ENCODE data around the gene GLRX. TPM values are rescaled to one million over a fixed set of nuclear protein-coding genes. Genes with fewer than 3 reads are reported as not detected.
"Not testable (repeated sequence)": the region's sequence is repeated elsewhere in the genome, so short reads cannot be mapped to it uniquely, and the experiment has no call there.

GLRX gene
- polyA plus RNA-seq, 1 of the 3 experiments (the other 2 are of a cell fraction) = 40.0 TPM

DNA sequence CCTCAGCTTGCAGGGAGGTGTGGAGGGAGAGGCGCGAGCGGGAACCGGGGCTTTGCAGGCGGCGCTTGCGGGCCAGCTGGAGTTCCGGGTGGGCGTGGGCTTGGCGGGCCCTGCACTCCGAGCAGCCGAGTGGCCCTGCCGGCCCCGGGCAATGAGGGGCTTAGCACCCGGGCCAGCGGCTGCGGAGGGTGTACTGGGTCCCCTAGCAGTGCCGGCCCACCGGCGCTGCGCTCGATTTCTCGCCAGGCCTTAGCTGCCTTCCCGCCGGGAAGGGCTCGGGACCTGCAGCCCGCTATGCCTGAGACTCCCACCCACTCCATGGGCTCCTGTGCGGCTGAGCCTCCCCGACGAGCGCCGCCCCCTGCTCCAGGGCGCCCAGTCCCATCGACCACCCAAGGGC is 28.6 kb upstream of the GLRX start:
- H3K4me2 ChIP-seq; H3K27me3 ChIP-seq (ENCODE audit: insufficient read depth); H3K27ac ChIP-seq (ENCODE audit: low read depth in 2 of 2, low read length in 1 of 2); H4K20me1 ChIP-seq (ENCODE audit: insufficient read depth); H3F3A ChIP-seq (replicated peaks; ENCODE audit: insufficient read depth); H3K36me3 ChIP-seq (replicated peaks in 1 of 2; ENCODE audit: control insufficient read depth in 1 of 2, insufficient read depth in 2 of 2, low read length in 1 of 2); H3K9ac ChIP-seq; DNase-seq; H3K4me1 ChIP-seq (ENCODE audit: control insufficient read depth in 1 of 2, insufficient read depth in 2 of 2, low read depth in 1 of 2, low read length in 1 of 2); POLR2A ChIA-PET; H3K9me2 ChIP-seq; H3K9me3 ChIP-seq; H2AFZ ChIP-seq (ENCODE audit: low read depth); H3K4me3 ChIP-seq (ENCODE audit: low read depth in 2 of 2, low read length in 1 of 2); H3K79me2 ChIP-seq (ENCODE audit: insufficient read depth): not testable (repeated sequence)
- no CpG with 5 or more reads among the region's 34 CpGs for WGBS (ENCODE audit: low lambda C conversion rate)
- CTCF ChIA-PET = interaction anchor here (1.7 to 15.2 kb wide), 4 partner anchors 29 to 487 kb away, joined by 6 to 170 read pairs (median 93); partner anchors contain the start of genes GLRX and RFESD

DNA sequence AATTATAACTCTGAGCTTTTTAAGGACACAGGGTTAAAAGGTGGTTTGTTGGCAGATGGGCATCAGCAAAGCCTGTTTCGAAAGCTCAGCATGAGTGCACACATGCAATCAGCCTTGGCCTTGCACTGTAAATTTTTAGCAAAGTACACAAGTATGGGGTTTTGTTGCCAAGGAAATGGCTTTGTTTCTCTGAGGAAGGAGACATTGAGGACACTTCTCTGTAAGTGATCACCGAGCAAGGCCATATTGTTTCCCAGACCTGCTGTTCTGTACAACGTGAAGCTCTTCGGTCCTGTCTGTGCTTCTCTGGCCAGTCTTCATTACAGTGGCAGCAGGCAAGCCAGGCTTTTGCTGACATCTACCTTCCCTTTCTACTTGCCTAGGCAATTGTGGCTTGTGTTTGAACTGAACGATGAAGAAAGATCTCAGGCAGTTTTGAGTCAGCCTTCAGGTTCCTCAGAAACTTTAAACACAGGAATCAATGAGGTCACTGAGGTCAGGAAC is 27.9 kb upstream of the GLRX start:
- Histone ChIP-seq H3K79me2 (ENCODE audit: insufficient read depth) (no peaks in the 10 kb centered on the region), H3K9me2 (no peaks in the 10 kb centered on the region), H4K20me1 (ENCODE audit: insufficient read depth) (no peaks in the 10 kb centered on the region), H3K4me1 (ENCODE audit: control insufficient read depth in 1 of 2, insufficient read depth in 2 of 2, low read depth in 1 of 2, low read length in 1 of 2) (peaks cover 3 to 7% of the 10 kb centered on the region in 2 experiments; a peak in 1 of 4 replicates), H3K27me3 (ENCODE audit: insufficient read depth) (no peaks in the 10 kb centered on the region), H3K9me3 (no peaks in the 10 kb centered on the region), H3F3A (replicated peaks; ENCODE audit: insufficient read depth) (no peaks in the 10 kb centered on the region), H3K36me3 (replicated peaks in 1 of 2; ENCODE audit: control insufficient read depth in 1 of 2, insufficient read depth in 2 of 2, low read length in 1 of 2) (no peaks in the 10 kb centered on the region), H3K27ac (ENCODE audit: low read depth in 2 of 2, low read length in 1 of 2) (no peak overlapping the region), H3K4me3 (ENCODE audit: low read depth in 2 of 2, low read length in 1 of 2) (no peak overlapping the region), H3K9ac (no peak overlapping the region), H2AFZ (ENCODE audit: low read depth) (no peak overlapping the region), H3K4me2 (no peak overlapping the region)
- no peak for DNase-seq
- CTCF ChIA-PET = interaction anchor here (1.1 to 15.2 kb wide), 6 partner anchors 8 to 487 kb away, joined by 5 to 170 read pairs (median 28); partner anchors contain the start of genes GLRX and RFESD
- WGBS (ENCODE audit: low lambda C conversion rate) = 96% methylated on average over 5 of the region's 5 CpGs
- TF ChIP-seq, protein P1, sequence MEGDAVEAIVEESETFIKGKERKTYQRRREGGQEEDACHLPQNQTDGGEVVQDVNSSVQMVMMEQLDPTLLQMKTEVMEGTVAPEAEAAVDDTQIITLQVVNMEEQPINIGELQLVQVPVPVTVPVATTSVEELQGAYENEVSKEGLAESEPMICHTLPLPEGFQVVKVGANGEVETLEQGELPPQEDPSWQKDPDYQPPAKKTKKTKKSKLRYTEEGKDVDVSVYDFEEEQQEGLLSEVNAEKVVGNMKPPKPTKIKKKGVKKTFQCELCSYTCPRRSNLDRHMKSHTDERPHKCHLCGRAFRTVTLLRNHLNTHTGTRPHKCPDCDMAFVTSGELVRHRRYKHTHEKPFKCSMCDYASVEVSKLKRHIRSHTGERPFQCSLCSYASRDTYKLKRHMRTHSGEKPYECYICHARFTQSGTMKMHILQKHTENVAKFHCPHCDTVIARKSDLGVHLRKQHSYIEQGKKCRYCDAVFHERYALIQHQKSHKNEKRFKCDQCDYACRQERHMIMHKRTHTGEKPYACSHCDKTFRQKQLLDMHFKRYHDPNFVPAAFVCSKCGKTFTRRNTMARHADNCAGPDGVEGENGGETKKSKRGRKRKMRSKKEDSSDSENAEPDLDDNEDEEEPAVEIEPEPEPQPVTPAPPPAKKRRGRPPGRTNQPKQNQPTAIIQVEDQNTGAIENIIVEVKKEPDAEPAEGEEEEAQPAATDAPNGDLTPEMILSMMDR (IDR thresholded peaks at IDR 0.05) = no peak
- TF ChIP-seq GABPA (IDR thresholded peaks at IDR 0.05; ENCODE audit: low read depth) = no peak
- TF ChIP-seq NFIC (IDR thresholded peaks at IDR 0.05; ENCODE audit: borderline replicate concordance) = no peak
- TF ChIP-seq SMC3 (IDR thresholded peaks at IDR 0.05; ENCODE audit: low read depth, low read length) = no peak
- no peak for TF ChIP-seq JUND (IDR thresholded peaks at IDR 0.05)
- no peak for TF ChIP-seq EP300 (IDR thresholded peaks at IDR 0.05; ENCODE audit: borderline replicate concordance in 1 of 2, low read depth in 1 of 2, low read length in 1 of 2)
- TF ChIP-seq POLR2AphosphoS5 (IDR thresholded peaks at IDR 0.05; ENCODE audit: low read depth, low read length) = no peak
- TF ChIP-seq FOXM1 (IDR thresholded peaks at IDR 0.05; ENCODE audit: low read depth) = no peak
- no peak for TF ChIP-seq MEF2A (IDR thresholded peaks at IDR 0.05; ENCODE audit: borderline replicate concordance, low read depth)
- TF ChIP-seq FOXJ3 (CRISPR knock-in tag; IDR thresholded peaks at IDR 0.05) = no peak
- no peak for TF ChIP-seq TCF12 (IDR thresholded peaks at IDR 0.05)
- TF ChIP-seq, protein P2, sequence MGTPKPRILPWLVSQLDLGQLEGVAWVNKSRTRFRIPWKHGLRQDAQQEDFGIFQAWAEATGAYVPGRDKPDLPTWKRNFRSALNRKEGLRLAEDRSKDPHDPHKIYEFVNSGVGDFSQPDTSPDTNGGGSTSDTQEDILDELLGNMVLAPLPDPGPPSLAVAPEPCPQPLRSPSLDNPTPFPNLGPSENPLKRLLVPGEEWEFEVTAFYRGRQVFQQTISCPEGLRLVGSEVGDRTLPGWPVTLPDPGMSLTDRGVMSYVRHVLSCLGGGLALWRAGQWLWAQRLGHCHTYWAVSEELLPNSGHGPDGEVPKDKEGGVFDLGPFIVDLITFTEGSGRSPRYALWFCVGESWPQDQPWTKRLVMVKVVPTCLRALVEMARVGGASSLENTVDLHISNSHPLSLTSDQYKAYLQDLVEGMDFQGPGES (IDR thresholded peaks at IDR 0.05; ENCODE audit: low read depth, low read length) = no peak
- no peak for TF ChIP-seq YY1 (IDR thresholded peaks at IDR 0.05; ENCODE audit: low read depth)
- TF ChIP-seq SIN3A (IDR thresholded peaks at IDR 0.05; ENCODE audit: borderline replicate concordance, low read depth, low read length) = no peak
- TF ChIP-seq ELF1 (IDR thresholded peaks at IDR 0.05) = no peak
- TF ChIP-seq, protein P3, sequence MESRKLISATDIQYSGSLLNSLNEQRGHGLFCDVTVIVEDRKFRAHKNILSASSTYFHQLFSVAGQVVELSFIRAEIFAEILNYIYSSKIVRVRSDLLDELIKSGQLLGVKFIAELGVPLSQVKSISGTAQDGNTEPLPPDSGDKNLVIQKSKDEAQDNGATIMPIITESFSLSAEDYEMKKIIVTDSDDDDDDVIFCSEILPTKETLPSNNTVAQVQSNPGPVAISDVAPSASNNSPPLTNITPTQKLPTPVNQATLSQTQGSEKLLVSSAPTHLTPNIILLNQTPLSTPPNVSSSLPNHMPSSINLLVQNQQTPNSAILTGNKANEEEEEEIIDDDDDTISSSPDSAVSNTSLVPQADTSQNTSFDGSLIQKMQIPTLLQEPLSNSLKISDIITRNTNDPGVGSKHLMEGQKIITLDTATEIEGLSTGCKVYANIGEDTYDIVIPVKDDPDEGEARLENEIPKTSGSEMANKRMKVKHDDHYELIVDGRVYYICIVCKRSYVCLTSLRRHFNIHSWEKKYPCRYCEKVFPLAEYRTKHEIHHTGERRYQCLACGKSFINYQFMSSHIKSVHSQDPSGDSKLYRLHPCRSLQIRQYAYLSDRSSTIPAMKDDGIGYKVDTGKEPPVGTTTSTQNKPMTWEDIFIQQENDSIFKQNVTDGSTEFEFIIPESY (IDR thresholded peaks at IDR 0.05; ENCODE audit: borderline replicate concordance, low read depth) = no peak
- TF ChIP-seq, protein P4, sequence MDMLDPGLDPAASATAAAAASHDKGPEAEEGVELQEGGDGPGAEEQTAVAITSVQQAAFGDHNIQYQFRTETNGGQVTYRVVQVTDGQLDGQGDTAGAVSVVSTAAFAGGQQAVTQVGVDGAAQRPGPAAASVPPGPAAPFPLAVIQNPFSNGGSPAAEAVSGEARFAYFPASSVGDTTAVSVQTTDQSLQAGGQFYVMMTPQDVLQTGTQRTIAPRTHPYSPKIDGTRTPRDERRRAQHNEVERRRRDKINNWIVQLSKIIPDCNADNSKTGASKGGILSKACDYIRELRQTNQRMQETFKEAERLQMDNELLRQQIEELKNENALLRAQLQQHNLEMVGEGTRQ (IDR thresholded peaks at IDR 0.05; ENCODE audit: borderline replicate concordance, low read depth, low read length) = no peak
- POLR2A ChIA-PET = no interaction called here

All from SK-N-SH (cell line).